Measurements from ENCODE around the gene KMT2D. TPM values are rescaled to one million over a fixed set of nuclear protein-coding genes. Genes with fewer than 3 reads are reported as not detected.

The KMT2D gene
- total and polyA plus RNA-seq, 10 of the 15 experiments (the other 5 are each of a cell fraction or from before 2014, with no cell fraction given): 0.51 to 71.5 (median 10.4) TPM

DNA sequence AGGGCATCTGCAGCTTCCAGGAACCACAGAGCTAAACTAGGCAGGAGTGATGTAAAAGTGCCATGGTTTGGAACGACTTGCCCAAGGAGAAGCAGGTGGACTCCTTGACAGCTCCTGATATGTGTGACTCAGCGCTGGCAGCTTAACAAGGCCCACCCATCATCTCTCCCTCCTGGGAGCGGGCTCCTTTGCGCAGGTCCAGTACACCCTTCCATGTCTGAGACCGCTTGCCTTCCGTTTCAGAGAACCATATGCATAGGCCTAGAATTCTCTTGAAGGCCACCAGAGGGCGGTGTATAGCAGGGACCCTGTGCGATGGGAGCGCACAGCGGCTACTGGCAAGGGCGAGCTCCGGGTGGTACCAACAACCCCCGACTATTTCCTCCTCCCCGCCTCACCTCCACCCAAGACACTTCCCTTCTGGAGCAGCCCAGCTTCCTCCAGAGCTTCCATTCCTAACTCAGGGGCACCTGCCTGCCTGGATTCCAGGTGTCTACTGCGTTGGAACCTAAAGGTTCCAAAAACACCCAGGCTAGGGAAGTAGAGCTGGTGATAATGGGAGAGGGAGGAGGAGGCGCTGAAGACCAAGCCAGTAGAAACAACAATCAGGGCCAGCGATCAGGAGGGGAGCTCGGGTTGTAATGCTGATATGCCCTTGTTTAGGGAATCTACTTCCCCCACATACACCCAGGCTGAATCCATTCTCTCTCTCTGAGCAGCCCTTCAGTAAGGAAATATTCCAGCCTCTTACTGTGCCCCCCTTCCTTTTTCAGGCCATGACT lies 27.7 kb upstream of the KMT2D start:
- Histone ChIP-seq H4K20me1 (ENCODE audit: control insufficient read depth, insufficient read depth) (no peaks in the 10 kb centered on the region), H3K4me3 (0 out of 2 replicates have a peak overlapping the region, but pooled peaks have one; percentile 5), H3K36me3 (ENCODE audit: control insufficient read depth in 2 of 2, insufficient read depth in 2 of 2, low read length in 1 of 2) (no peaks in the 10 kb centered on the region), H3K9ac (ENCODE audit: control insufficient read depth, insufficient read depth, low read length) (no peak overlapping the region), H3K79me2 (ENCODE audit: control insufficient read depth, insufficient read depth, low read length) (no peaks in the 10 kb centered on the region), H3K27ac (ENCODE audit: control insufficient read depth, insufficient read depth) (no peak overlapping the region), H3K9me3 (replicated peaks; ENCODE audit: control insufficient read depth, insufficient read depth, low read length) (no peaks in the 10 kb centered on the region), H3K27me3 (replicated peaks in 1 of 2; ENCODE audit: control insufficient read depth in 2 of 2, insufficient read depth in 2 of 2, low read length in 1 of 2) (peaks cover 27 to 35% of the 10 kb centered on the region in 2 experiments; a peak in 3 of 4 replicates), H2AFZ (ENCODE audit: control insufficient read depth, low read depth, low read length) (peak overlapping the region; percentile 80), H3K4me2 (ENCODE audit: control insufficient read depth, insufficient read depth) (peak overlapping the region; percentile 0; the same call in 1 of the 2 replicates), H3K4me1 (ENCODE audit: control insufficient read depth, insufficient read depth, low read length) (peaks cover 3% of the 10 kb centered on the region; the same call in 1 of the 2 replicates)
- POLR2A ChIA-PET: interaction anchor here (0.6 to 1.5 kb wide), 12 partner anchors 10 to 296 kb away, joined by 3 to 8 read pairs (median 4); partner anchors contain the start of gene TUBA1B
- BruUV-seq (replicated peaks): no TSS peak
- peak; percentile 96 for ATAC-seq
- SMC1A ChIA-PET (ENCODE audit: uncharacterized antibody, unreplicated experiment): interaction anchor here (0.6 to 6.1 kb wide), 24 partner anchors 8 to 418 kb away, joined by 3 to 82 read pairs (median 4); partner anchors contain the start of genes LMBR1L, RHEBL1 and TUBA1B
- 3% methylated on average over 18 of the region's 18 CpGs for WGBS (ENCODE audit: insufficient coverage, insufficient replicate concordance, low lambda C conversion rate, missing lambda C conversion rate)
- peak; percentile 99 for FAIRE-seq
- CTCF ChIA-PET: interaction anchor here (0.5 to 7.0 kb wide), 47 partner anchors 9 to 483 kb away, joined by 3 to 254 read pairs (median 5); partner anchors contain the start of genes LMBR1L, RHEBL1, TROAP and TUBA1A
- DNase-seq (ENCODE audit: low read depth, low spot score): peak; percentile 44
- in situ Hi-C loops (cut with MboI): no loop called here
- RAD21 ChIA-PET (ENCODE audit: unreplicated experiment): interaction anchor here (0.7 to 4.4 kb wide), 15 partner anchors 8 to 151 kb away, joined by 3 to 39 read pairs (median 5); partner anchors contain the start of genes RHEBL1 and TUBA1B
- intact Hi-C loops (cut with micrococcal nuclease; ENCODE audit: unreplicated experiment): loop anchor here (1.0 to 2.0 kb wide), 3 partner anchors 24 to 146 kb away; no protein-coding TSS in a partner anchor
- no peak for TF ChIP-seq RFX5 (IDR thresholded peaks at IDR 0.05; ENCODE audit: low read depth, low read length)
- TF ChIP-seq HDAC2 (IDR thresholded peaks at IDR 0.05): no peak
- TF ChIP-seq SUPT20H (IDR thresholded peaks at IDR 0.05; ENCODE audit: borderline replicate concordance, control insufficient read depth, low read depth, low read length): no peak
- TF ChIP-seq, protein P1, sequence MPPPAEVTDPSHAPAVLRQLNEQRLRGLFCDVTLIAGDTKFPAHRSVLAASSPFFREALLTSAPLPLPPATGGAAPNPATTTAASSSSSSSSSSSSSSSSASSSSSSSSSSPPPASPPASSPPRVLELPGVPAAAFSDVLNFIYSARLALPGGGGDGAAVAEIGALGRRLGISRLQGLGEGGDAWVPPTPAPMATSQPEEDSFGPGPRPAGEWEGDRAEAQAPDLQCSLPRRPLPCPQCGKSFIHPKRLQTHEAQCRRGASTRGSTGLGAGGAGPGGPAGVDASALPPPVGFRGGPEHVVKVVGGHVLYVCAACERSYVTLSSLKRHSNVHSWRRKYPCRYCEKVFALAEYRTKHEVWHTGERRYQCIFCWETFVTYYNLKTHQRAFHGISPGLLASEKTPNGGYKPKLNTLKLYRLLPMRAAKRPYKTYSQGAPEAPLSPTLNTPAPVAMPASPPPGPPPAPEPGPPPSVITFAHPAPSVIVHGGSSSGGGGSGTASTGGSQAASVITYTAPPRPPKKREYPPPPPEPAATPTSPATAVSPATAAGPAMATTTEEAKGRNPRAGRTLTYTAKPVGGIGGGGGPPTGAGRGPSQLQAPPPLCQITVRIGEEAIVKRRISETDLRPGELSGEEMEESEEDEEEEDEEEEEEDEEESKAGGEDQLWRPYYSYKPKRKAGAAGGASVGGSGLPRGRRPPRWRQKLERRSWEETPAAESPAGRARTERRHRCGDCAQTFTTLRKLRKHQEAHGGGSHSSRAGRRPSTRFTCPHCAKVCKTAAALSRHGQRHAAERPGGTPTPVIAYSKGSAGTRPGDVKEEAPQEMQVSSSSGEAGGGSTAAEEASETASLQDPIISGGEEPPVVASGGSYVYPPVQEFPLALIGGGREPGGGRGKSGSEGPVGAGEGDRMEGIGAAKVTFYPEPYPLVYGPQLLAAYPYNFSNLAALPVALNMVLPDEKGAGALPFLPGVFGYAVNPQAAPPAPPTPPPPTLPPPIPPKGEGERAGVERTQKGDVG (CRISPR knock-in tag; IDR thresholded peaks at IDR 0.05): no peak
- TF ChIP-seq, protein P2, sequence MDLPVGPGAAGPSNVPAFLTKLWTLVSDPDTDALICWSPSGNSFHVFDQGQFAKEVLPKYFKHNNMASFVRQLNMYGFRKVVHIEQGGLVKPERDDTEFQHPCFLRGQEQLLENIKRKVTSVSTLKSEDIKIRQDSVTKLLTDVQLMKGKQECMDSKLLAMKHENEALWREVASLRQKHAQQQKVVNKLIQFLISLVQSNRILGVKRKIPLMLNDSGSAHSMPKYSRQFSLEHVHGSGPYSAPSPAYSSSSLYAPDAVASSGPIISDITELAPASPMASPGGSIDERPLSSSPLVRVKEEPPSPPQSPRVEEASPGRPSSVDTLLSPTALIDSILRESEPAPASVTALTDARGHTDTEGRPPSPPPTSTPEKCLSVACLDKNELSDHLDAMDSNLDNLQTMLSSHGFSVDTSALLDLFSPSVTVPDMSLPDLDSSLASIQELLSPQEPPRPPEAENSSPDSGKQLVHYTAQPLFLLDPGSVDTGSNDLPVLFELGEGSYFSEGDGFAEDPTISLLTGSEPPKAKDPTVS (IDR thresholded peaks at IDR 0.05; ENCODE audit: low read depth, low read length): no peak
- TF ChIP-seq BHLHE40 (IDR thresholded peaks at IDR 0.05; ENCODE audit: borderline replicate concordance in 1 of 2, low read depth in 2 of 2, low read length in 1 of 2): 0 out of 4 replicates have a peak, but pooled peaks of 1 of the 2 experiments have one; percentile 9
- TF ChIP-seq, protein P3, sequence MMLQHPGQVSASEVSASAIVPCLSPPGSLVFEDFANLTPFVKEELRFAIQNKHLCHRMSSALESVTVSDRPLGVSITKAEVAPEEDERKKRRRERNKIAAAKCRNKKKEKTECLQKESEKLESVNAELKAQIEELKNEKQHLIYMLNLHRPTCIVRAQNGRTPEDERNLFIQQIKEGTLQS (IDR thresholded peaks at IDR 0.05; ENCODE audit: borderline replicate concordance, extremely low read depth, low read depth, low read length): no peak
- TF ChIP-seq, protein P4, sequence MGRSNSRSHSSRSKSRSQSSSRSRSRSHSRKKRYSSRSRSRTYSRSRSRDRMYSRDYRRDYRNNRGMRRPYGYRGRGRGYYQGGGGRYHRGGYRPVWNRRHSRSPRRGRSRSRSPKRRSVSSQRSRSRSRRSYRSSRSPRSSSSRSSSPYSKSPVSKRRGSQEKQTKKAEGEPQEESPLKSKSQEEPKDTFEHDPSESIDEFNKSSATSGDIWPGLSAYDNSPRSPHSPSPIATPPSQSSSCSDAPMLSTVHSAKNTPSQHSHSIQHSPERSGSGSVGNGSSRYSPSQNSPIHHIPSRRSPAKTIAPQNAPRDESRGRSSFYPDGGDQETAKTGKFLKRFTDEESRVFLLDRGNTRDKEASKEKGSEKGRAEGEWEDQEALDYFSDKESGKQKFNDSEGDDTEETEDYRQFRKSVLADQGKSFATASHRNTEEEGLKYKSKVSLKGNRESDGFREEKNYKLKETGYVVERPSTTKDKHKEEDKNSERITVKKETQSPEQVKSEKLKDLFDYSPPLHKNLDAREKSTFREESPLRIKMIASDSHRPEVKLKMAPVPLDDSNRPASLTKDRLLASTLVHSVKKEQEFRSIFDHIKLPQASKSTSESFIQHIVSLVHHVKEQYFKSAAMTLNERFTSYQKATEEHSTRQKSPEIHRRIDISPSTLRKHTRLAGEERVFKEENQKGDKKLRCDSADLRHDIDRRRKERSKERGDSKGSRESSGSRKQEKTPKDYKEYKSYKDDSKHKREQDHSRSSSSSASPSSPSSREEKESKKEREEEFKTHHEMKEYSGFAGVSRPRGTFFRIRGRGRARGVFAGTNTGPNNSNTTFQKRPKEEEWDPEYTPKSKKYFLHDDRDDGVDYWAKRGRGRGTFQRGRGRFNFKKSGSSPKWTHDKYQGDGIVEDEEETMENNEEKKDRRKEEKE (IDR thresholded peaks at IDR 0.05): no peak
- TF ChIP-seq, protein P5, sequence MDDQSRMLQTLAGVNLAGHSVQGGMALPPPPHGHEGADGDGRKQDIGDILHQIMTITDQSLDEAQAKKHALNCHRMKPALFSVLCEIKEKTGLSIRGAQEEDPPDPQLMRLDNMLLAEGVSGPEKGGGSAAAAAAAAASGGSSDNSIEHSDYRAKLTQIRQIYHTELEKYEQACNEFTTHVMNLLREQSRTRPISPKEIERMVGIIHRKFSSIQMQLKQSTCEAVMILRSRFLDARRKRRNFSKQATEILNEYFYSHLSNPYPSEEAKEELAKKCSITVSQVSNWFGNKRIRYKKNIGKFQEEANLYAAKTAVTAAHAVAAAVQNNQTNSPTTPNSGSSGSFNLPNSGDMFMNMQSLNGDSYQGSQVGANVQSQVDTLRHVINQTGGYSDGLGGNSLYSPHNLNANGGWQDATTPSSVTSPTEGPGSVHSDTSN (IDR thresholded peaks at IDR 0.05; ENCODE audit: insufficient replicate concordance, low read depth, low read length): no peak
- TF ChIP-seq SMAD1 (IDR thresholded peaks at IDR 0.05; ENCODE audit: low read depth, partially characterized antibody): no peak
- TF ChIP-seq LARP7 (IDR thresholded peaks at IDR 0.05): 0 out of 2 replicates have a peak, but pooled peaks have one; percentile 57

Data from GM12878 (cell line).